ENCODE data around the gene TMEM50B. TPM values are rescaled to one million over a fixed set of nuclear protein-coding genes. Genes with fewer than 3 reads are reported as not detected.

Gene TMEM50B
- total RNA-seq, 1 donor, result 29.3 TPM

GRCh38 chr21:33434770-33435360, 44.9 kb downstream of the TMEM50B start:
- Histone ChIP-seq H3K27ac (ENCODE audit: low read depth, low read length) (peak overlapping the region; percentile 82), H3K4me3 (ENCODE audit: insufficient read depth, low read length) (peak overlapping the region; percentile 17), H3K36me3 (ENCODE audit: insufficient read depth, low read length) (peaks cover 69% of the 10 kb centered on the region), H3K79me2 (ENCODE audit: insufficient read depth, low read length) (peaks cover 7% of the 10 kb centered on the region), H3K27me3 (ENCODE audit: insufficient read depth, low read length) (no peaks in the 10 kb centered on the region), H3K4me1 (ENCODE audit: insufficient read depth, low read length) (peaks cover 17% of the 10 kb centered on the region), H3K4me2 (ENCODE audit: insufficient read depth, low read length) (peak overlapping the region; percentile 54), H2AFZ (ENCODE audit: low read length) (no peak overlapping the region), H3K9me3 (ENCODE audit: low read depth, low read length) (no peaks in the 10 kb centered on the region), H4K20me1 (ENCODE audit: insufficient read depth, low read length) (peaks cover 10% of the 10 kb centered on the region)
- TF ChIP-seq CTCF (IDR thresholded peaks at IDR 0.05; ENCODE audit: extremely low read depth, low read depth, low read length), result no peak
- peak; percentile 96 for DNase-seq (ENCODE audit: insufficient read length, low spot score, missing footprints)

GRCh38 chr21:33433425-33434114, 46.2 kb downstream of the TMEM50B start:
- Histone ChIP-seq H4K20me1 (ENCODE audit: insufficient read depth, low read length) (peaks cover 10% of the 10 kb centered on the region), H3K9me3 (ENCODE audit: low read depth, low read length) (no peaks in the 10 kb centered on the region), H3K27ac (ENCODE audit: low read depth, low read length) (peak overlapping the region; percentile 57), H3K36me3 (ENCODE audit: insufficient read depth, low read length) (peaks cover 78% of the 10 kb centered on the region), H2AFZ (ENCODE audit: low read length) (no peak overlapping the region), H3K27me3 (ENCODE audit: insufficient read depth, low read length) (no peaks in the 10 kb centered on the region), H3K4me1 (ENCODE audit: insufficient read depth, low read length) (peaks cover 17% of the 10 kb centered on the region), H3K4me3 (ENCODE audit: insufficient read depth, low read length) (no peak overlapping the region), H3K4me2 (ENCODE audit: insufficient read depth, low read length) (no peak overlapping the region), H3K79me2 (ENCODE audit: insufficient read depth, low read length) (peaks cover 16% of the 10 kb centered on the region)
- no peak for TF ChIP-seq CTCF (IDR thresholded peaks at IDR 0.05; ENCODE audit: extremely low read depth, low read depth, low read length)
- no peak for DNase-seq (ENCODE audit: insufficient read length, low spot score, missing footprints)

- Histone ChIP-seq H3K79me2 (ENCODE audit: insufficient read depth, low read length) (peaks cover 17% of the 10 kb centered on the region), H2AFZ (ENCODE audit: low read length) (no peak overlapping the region), H3K4me3 (ENCODE audit: insufficient read depth, low read length) (no peak overlapping the region), H3K9me3 (ENCODE audit: low read depth, low read length) (no peaks in the 10 kb centered on the region), H3K4me1 (ENCODE audit: insufficient read depth, low read length) (peaks cover 17% of the 10 kb centered on the region), H3K27me3 (ENCODE audit: insufficient read depth, low read length) (no peaks in the 10 kb centered on the region), H3K36me3 (ENCODE audit: insufficient read depth, low read length) (peaks cover 78% of the 10 kb centered on the region), H3K27ac (ENCODE audit: low read depth, low read length) (no peak overlapping the region), H4K20me1 (ENCODE audit: insufficient read depth, low read length) (peaks cover 10% of the 10 kb centered on the region), H3K4me2 (ENCODE audit: insufficient read depth, low read length) (no peak overlapping the region)
- DNase-seq (ENCODE audit: insufficient read length, low spot score, missing footprints), result no peak
- TF ChIP-seq CTCF (IDR thresholded peaks at IDR 0.05; ENCODE audit: extremely low read depth, low read depth, low read length), result no peak
Measured at GRCh38 chr21:33433001-33433400, 46.8 kb downstream of the TMEM50B start.

- H3K4me1 ChIP-seq (ENCODE audit: insufficient read depth, low read length), result peaks cover 17% of the 10 kb centered on the region
- no peak for TF ChIP-seq CTCF (IDR thresholded peaks at IDR 0.05; ENCODE audit: extremely low read depth, low read depth, low read length)
- H3K79me2 ChIP-seq (ENCODE audit: insufficient read depth, low read length), result peaks cover 17% of the 10 kb centered on the region
- no peak overlapping the region for H3K27ac ChIP-seq (ENCODE audit: low read depth, low read length)
- no peaks in the 10 kb centered on the region for H3K27me3 ChIP-seq (ENCODE audit: insufficient read depth, low read length)
- H3K9me3 ChIP-seq (ENCODE audit: low read depth, low read length), result no peaks in the 10 kb centered on the region
- no peak overlapping the region for H3K4me2 ChIP-seq (ENCODE audit: insufficient read depth, low read length)
- H3K4me3 ChIP-seq (ENCODE audit: insufficient read depth, low read length), result no peak overlapping the region
- peaks cover 10% of the 10 kb centered on the region for H4K20me1 ChIP-seq (ENCODE audit: insufficient read depth, low read length)
- peaks cover 78% of the 10 kb centered on the region for H3K36me3 ChIP-seq (ENCODE audit: insufficient read depth, low read length)
- no peak overlapping the region for H2AFZ ChIP-seq (ENCODE audit: low read length)
- DNase-seq (ENCODE audit: insufficient read length, low spot score, missing footprints), result no peak
Measured at GRCh38 chr21:33432496-33432895, 47.3 kb downstream of the TMEM50B start.

Data from osteoblast (primary cell).